K562 (cell line): Measurements from ENCODE around the gene DCP1B. TPM values are rescaled to one million over a fixed set of nuclear protein-coding genes. Genes with fewer than 3 reads are reported as not detected.
A peak's percentile ranks its signal among the peaks of the same experiment; 100 is the strongest.

Experiments used
- CREM ChIP-seq: IDR thresholded peaks from 2 replicates; pipeline ENCODE4 v1.6.1; 2014; ENCODE audit warnings: antibody characterized with exemption, low read depth
- CTBP1 ChIP-seq: fragments of 450-650 bp; IDR thresholded peaks from 2 replicates; pipeline ENCODE4 v1.6.1; 2016; ENCODE audit warnings: borderline replicate concordance
- DACH1 ChIP-seq: fragments of 450-650 bp; IDR thresholded peaks from 2 replicates; pipeline ENCODE4 v1.6.1; 2018; ENCODE audit not compliant: partially characterized antibody
- ESRRA ChIP-seq: fragments of 450-650 bp; IDR thresholded peaks from 2 replicates; pipeline ENCODE4 v1.6.1; 2014; ENCODE audit warnings: low read depth, mild to moderate bottlenecking, moderate library complexity, borderline replicate concordance
- ETV5 ChIP-seq: sonication (generic); formaldehyde crosslinking; IDR thresholded peaks from 2 replicates; pipeline ENCODE4 v1.4.0; 2020; ENCODE audit warnings: low read depth, mild to moderate bottlenecking, missing genetic modification reagents
- FOXA3 ChIP-seq, 2 experiments: fragments of 450-650 bp in 1 of 2; sonication (generic) in 1 of 2; formaldehyde crosslinking; IDR thresholded peaks in 1 of 2; conservative IDR thresholded peaks in 1 of 2; 2 replicates each; pipeline versions ENCODE4 v1.4.0 to v1.8.0; 2020 to 2022; ENCODE audit warnings: mild to moderate bottlenecking in 2 of 2, missing genetic modification reagents in 1 of 2
- MCM3 ChIP-seq: fragments of 450-650 bp; IDR thresholded peaks from 2 replicates; pipeline ENCODE4 v1.6.1; 2016
- MED1 ChIP-seq: sonication (generic); formaldehyde crosslinking; IDR thresholded peaks from 2 replicates; pipeline ENCODE4 v1.8.1; 2023; ENCODE audit warnings: missing genetic modification reagents, borderline replicate concordance
- MLLT1 ChIP-seq, 2 experiments: fragments of 450-650 bp; IDR thresholded peaks; 2 replicates each; pipeline ENCODE4 v1.6.1; 2016
- NR2C2 ChIP-seq, 2 experiments: fragments of 200-800 bp in 1 of 2; sonication (Bioruptor generic) in 1 of 2; sonication (generic) in 1 of 2; formaldehyde crosslinking in 1 of 2; IDR thresholded peaks; 2 replicates each; pipeline versions ENCODE4 v1.6.1 to v1.8.0; 2016 to 2022; ENCODE audit warnings: mild to moderate bottlenecking in 1 of 2, missing compliant biosample characterization in 1 of 2, missing genetic modification characterization in 1 of 2, missing genetic modification reagents in 1 of 2
- PKNOX1 ChIP-seq: fragments of 450-650 bp; IDR thresholded peaks from 2 replicates; pipeline ENCODE4 v1.6.1; 2016
- PTBP1 ChIP-seq: fragments of 200-400 bp; formaldehyde crosslinking; IDR thresholded peaks from 2 replicates; pipeline ENCODE4 v1.6.1; 2017; ENCODE audit warnings: low read depth, low read length
- RBFOX2 ChIP-seq: fragments of 200-400 bp; formaldehyde crosslinking; IDR thresholded peaks from 2 replicates; pipeline ENCODE4 v1.6.1; 2017; ENCODE audit warnings: low read depth, mild to moderate bottlenecking, low read length, moderate library complexity
- SOX6 ChIP-seq: fragments of 450-650 bp; IDR thresholded peaks from 2 replicates; pipeline ENCODE4 v1.6.1; 2014; ENCODE audit warnings: mild to moderate bottlenecking
- SP1 ChIP-seq: sonication (generic); formaldehyde crosslinking; IDR thresholded peaks from 2 replicates; pipeline ENCODE4 v1.8.1; 2022; ENCODE audit warnings: mild to moderate bottlenecking, missing genetic modification reagents
- SREBF1 ChIP-seq: fragments of 150-350 bp; IDR thresholded peaks from 2 replicates; pipeline ENCODE4 v1.6.1; 2014; ENCODE audit warnings: antibody characterized with exemption, low read depth, low read length, borderline replicate concordance
- SUPT5H ChIP-seq: fragments of 450-650 bp; IDR thresholded peaks from 2 replicates; pipeline ENCODE4 v1.6.1; 2016
- TCF3 ChIP-seq: sonication (generic); formaldehyde crosslinking; IDR thresholded peaks from 2 replicates; pipeline ENCODE4 v1.4.0; 2020; ENCODE audit warnings: mild to moderate bottlenecking, missing genetic modification reagents
- THAP12 ChIP-seq: fragments of 250-450 bp; sonication (Bioruptor Pico); IDR thresholded peaks from 2 replicates; pipeline ENCODE4 v1.9.0; 2021; ENCODE audit warnings: mild to moderate bottlenecking, inconsistent platforms
- TRIM24 ChIP-seq, 2 experiments: fragments of 450-650 bp; IDR thresholded peaks; 2 replicates each; pipeline ENCODE4 v1.6.1; 2016
- YBX1 ChIP-seq: fragments of 450-650 bp; IDR thresholded peaks from 2 replicates; pipeline ENCODE4 v1.7.1; 2016; ENCODE audit warnings: mild to moderate bottlenecking
- ZBTB17 ChIP-seq: fragments of 450-650 bp; formaldehyde crosslinking; IDR thresholded peaks from 2 replicates; pipeline ENCODE4 v1.4.0; 2020; ENCODE audit warnings: mild to moderate bottlenecking
- ZNF212 ChIP-seq: fragments of 450-650 bp; formaldehyde crosslinking; IDR thresholded peaks from 2 replicates; pipeline ENCODE4 v1.4.0; 2020; ENCODE audit warnings: mild to moderate bottlenecking
- polyA plus RNA-seq, 8 experiments: library from polyadenylated mRNA; depleted of rRNA in 4 of 8; stranded (reverse) in 5 of 8; unstranded in 3 of 8; fragments of >200 nt; fragmentation: Nextera tagmentation in 2 of 8; fragmentation: Illumina TruSeq in 1 of 8; extraction: Ambion mirVana in 2 of 8; extraction: Trizol in 1 of 8; gene quantifications; 2 replicates each; pipeline versions ENCODE4 v1.2.1 to v1.2.3, GENCODE V29; 2011 to 2014; ENCODE audit warnings: inconsistent platforms in 1 of 8, missing spikeins in 1 of 8
- total RNA-seq, 7 experiments: library from RNA; depleted of rRNA in 6 of 7; stranded (reverse); fragments of >200 nt in 6 of 7; fragmentation: Illumina TruSeq in 2 of 7; extraction: Trizol in 2 of 7; gene quantifications; 2 replicates each; pipeline versions ENCODE4 v1.2.1 to v1.2.3, GENCODE V29; 2011 to 2021; ENCODE audit warnings: low replicate concordance in 1 of 7
- TF ChIP-seq, protein P1 (sequence below), 2 experiments: fragments of 450-650 bp in 1 of 2; sonication (generic) in 1 of 2; formaldehyde crosslinking; conservative IDR thresholded peaks; 2 replicates each; pipeline versions ENCODE4 v1.4.0 to v1.8.1; 2020 to 2022; ENCODE audit warnings: mild to moderate bottlenecking in 1 of 2, missing genetic modification reagents in 1 of 2

DCP1B gene
- total and polyA plus RNA-seq, 9 of the 15 experiments (the other 6 are each of a cell fraction or from before 2014, with no cell fraction given): 0.83 to 7.3 (median 3.4) TPM

GRCh38 chr12:2004113-2004929 is at the start of gene DCP1B (continued):
- TF ChIP-seq DACH1: no peak
- TF ChIP-seq, protein P1, sequence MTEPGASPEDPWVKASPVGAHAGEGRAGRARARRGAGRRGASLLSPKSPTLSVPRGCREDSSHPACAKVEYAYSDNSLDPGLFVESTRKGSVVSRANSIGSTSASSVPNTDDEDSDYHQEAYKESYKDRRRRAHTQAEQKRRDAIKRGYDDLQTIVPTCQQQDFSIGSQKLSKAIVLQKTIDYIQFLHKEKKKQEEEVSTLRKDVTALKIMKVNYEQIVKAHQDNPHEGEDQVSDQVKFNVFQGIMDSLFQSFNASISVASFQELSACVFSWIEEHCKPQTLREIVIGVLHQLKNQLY (CRISPR knock-in tag; conservative IDR thresholded peaks at IDR 0.05): no peak
- TF ChIP-seq ESRRA: peak; percentile 77; the same call in 1 of the 2 replicates
- TF ChIP-seq SOX6: peak; percentile 45; the same call in 1 of the 2 replicates
- peak; percentile 87 for TF ChIP-seq ETV5 (CRISPR knock-in tag)
- peak; percentile 88 for TF ChIP-seq RBFOX2
- TF ChIP-seq MCM3: no peak
- peak; percentile 75 for TF ChIP-seq SP1 (CRISPR knock-in tag)
- no peak for TF ChIP-seq PTBP1
- peak in 1 of 2 experiments; percentile 66; a peak in 1 of 4 replicates for TF ChIP-seq FOXA3 (CRISPR knock-in tag; conservative IDR thresholded peaks at IDR 0.05 in 1 of 2, IDR thresholded peaks at IDR 0.05 in 1 of 2)
- no peak for TF ChIP-seq ZNF212 (CRISPR knock-in tag)
- TF ChIP-seq TRIM24 (IDR thresholded peaks at IDR 0.05): peak in 1 of 2 experiments; percentile 43; a peak in 2 of 4 replicates
- TF ChIP-seq SREBF1: no peak
- peak; percentile 80 for TF ChIP-seq SUPT5H
- TF ChIP-seq MLLT1 (IDR thresholded peaks at IDR 0.05): peak in 1 of 2 experiments; percentile 100; a peak in 2 of 4 replicates
- TF ChIP-seq CTBP1: peak; percentile 79; the same call in 1 of the 2 replicates
- peak; percentile 67 for TF ChIP-seq CREM
- TF ChIP-seq PKNOX1: peak; percentile 40; the same call in 1 of the 2 replicates
- TF ChIP-seq THAP12 (CRISPR knock-in tag): 0 out of 2 replicates have a peak, but pooled peaks have one; percentile 34
- no peak for TF ChIP-seq YBX1
- TF ChIP-seq MED1 (CRISPR knock-in tag): no peak
- TF ChIP-seq ZBTB17: peak; percentile 99
- no peak for TF ChIP-seq NR2C2 (CRISPR knock-in tag; IDR thresholded peaks at IDR 0.05)
- no peak for TF ChIP-seq NR2C2 (tag; IDR thresholded peaks at IDR 0.05)
- TF ChIP-seq TCF3 (CRISPR knock-in tag): no peak
